HepG2 (cell line): ENCODE measurements around the gene KRT40. TPM values are rescaled to one million over a fixed set of nuclear protein-coding genes. Genes with fewer than 3 reads are reported as not detected.
A peak's percentile ranks its signal among the peaks of the same experiment; 100 is the strongest.

Experiments
- ARID2 ChIP-seq: sonication (generic); formaldehyde crosslinking; IDR thresholded peaks from 2 replicates; pipeline ENCODE4 v1.8.1; 2022; ENCODE audit warnings: mild to moderate bottlenecking, missing genetic modification reagents, borderline replicate concordance
- CCDC6 ChIP-seq: sonication (generic); formaldehyde crosslinking; IDR thresholded peaks from 2 replicates; pipeline ENCODE4 v1.8.1; 2022; ENCODE audit warnings: mild to moderate bottlenecking, missing genetic modification reagents, moderate library complexity
- EP300 ChIP-seq, 3 experiments: sonication (generic) in 1 of 3; formaldehyde crosslinking in 1 of 3; IDR thresholded peaks; 2 replicates each; pipeline versions ENCODE4 v1.5.1 to v1.6.1; 2011 to 2020; ENCODE audit warnings: low read depth in 2 of 3, low read length in 2 of 3, borderline replicate concordance in 1 of 3, improper control_type of control experiment in 1 of 3, mild to moderate bottlenecking in 1 of 3, missing genetic modification reagents in 1 of 3, moderate library complexity in 1 of 3
- GLI4 ChIP-seq: sonication (generic); formaldehyde crosslinking; IDR thresholded peaks from 2 replicates; pipeline ENCODE4 v1.5.1; 2020; ENCODE audit warnings: missing genetic modification reagents, mild to moderate bottlenecking, moderate library complexity, borderline replicate concordance
- HNF4G ChIP-seq, 2 experiments: sonication (generic) in 1 of 2; formaldehyde crosslinking in 1 of 2; IDR thresholded peaks; 2 replicates each; pipeline versions ENCODE4 v1.4.0 to v1.6.1; 2011 to 2020; ENCODE audit warnings: borderline replicate concordance in 2 of 2, low read depth in 2 of 2, mild to moderate bottlenecking in 2 of 2, low read length in 1 of 2, missing genetic modification reagents in 1 of 2, moderate library complexity in 1 of 2
- LCORL ChIP-seq, 2 experiments: fragments of 450-650 bp in 1 of 2; sonication (generic) in 1 of 2; formaldehyde crosslinking in 1 of 2; IDR thresholded peaks; 2 replicates each; pipeline versions ENCODE4 v1.5.0 to v1.6.1; 2017 to 2020; ENCODE audit warnings: antibody characterized with exemption in 1 of 2, missing genetic modification reagents in 1 of 2
- MAZ ChIP-seq, 2 experiments: sonication (generic) in 1 of 2; formaldehyde crosslinking in 1 of 2; IDR thresholded peaks; 2 replicates each; pipeline versions ENCODE4 v1.5.0 to v1.6.1; 2012 to 2020; ENCODE audit warnings: low read depth in 2 of 2, mild to moderate bottlenecking in 2 of 2, borderline replicate concordance in 1 of 2, improper control_type of control experiment in 1 of 2, low read length in 1 of 2, missing genetic modification reagents in 1 of 2, moderate library complexity in 1 of 2
- NFIC ChIP-seq: IDR thresholded peaks from 2 replicates; pipeline ENCODE4 v1.6.1; 2012; ENCODE audit warnings: mild to moderate bottlenecking, low read length, inconsistent platforms
- RARA ChIP-seq: IDR thresholded peaks from 2 replicates; pipeline ENCODE4 v1.6.1; 2016; ENCODE audit warnings: missing genetic modification reagents, missing compliant biosample characterization
- TBX3 ChIP-seq: fragments of 450-650 bp; IDR thresholded peaks from 2 replicates; pipeline ENCODE4 v1.6.1; 2017; ENCODE audit warnings: antibody characterized with exemption, mild to moderate bottlenecking, inconsistent platforms, borderline replicate concordance
- TCF7 ChIP-seq: sonication (generic); IDR thresholded peaks from 2 replicates; pipeline ENCODE4 v1.6.1; 2016; ENCODE audit warnings: antibody characterized with exemption, low read depth
- polyA plus RNA-seq, 8 experiments: library from polyadenylated mRNA; depleted of rRNA in 3 of 8; stranded (reverse) in 7 of 8; unstranded in 1 of 8; fragments of >200 nt; fragmentation: Illumina TruSeq in 4 of 8; extraction: Trizol in 4 of 8; gene quantifications; 2 replicates each; pipeline versions ENCODE4 v1.2.1 to v1.2.3, GENCODE V29; 2011 to 2016; ENCODE audit warnings: low read depth in 4 of 8, missing spikeins in 1 of 8, mixed read lengths in 1 of 8; ENCODE audit not compliant: insufficient read depth in 1 of 8
- total RNA-seq, 5 experiments: library from RNA; depleted of rRNA; stranded (reverse); fragments of >200 nt; fragmentation: Illumina TruSeq; extraction: Trizol; gene quantifications; 2 replicates each; pipeline ENCODE4 v1.2.3, GENCODE V29; 2016; ENCODE audit warnings: low read depth in 1 of 5
- TF ChIP-seq, protein P1 (sequence below): IDR thresholded peaks from 2 replicates; pipeline ENCODE4 v1.6.1; 2016; ENCODE audit warnings: low read depth, control low read depth
- TF ChIP-seq, protein P2 (sequence below), 2 experiments: IDR thresholded peaks; 2 replicates each; pipeline ENCODE4 v1.6.1; 2011 to 2012; ENCODE audit warnings: low read length in 2 of 2, borderline replicate concordance in 1 of 2, low read depth in 1 of 2, mild to moderate bottlenecking in 1 of 2, moderate library complexity in 1 of 2
- TF ChIP-seq, protein P3 (sequence below): sonication (generic); formaldehyde crosslinking; IDR thresholded peaks from 2 replicates; pipeline ENCODE4 v1.4.0; 2020; ENCODE audit warnings: mild to moderate bottlenecking, missing genetic modification reagents, borderline replicate concordance
- TF ChIP-seq, protein P4 (sequence below): IDR thresholded peaks from 2 replicates; pipeline ENCODE4 v1.6.1; 2016; ENCODE audit warnings: low read depth

The KRT40 gene
- total and polyA plus RNA-seq, 2 of the 13 experiments (the other 11 are each of a cell fraction or from before 2014, with no cell fraction given): not detected

DNA sequence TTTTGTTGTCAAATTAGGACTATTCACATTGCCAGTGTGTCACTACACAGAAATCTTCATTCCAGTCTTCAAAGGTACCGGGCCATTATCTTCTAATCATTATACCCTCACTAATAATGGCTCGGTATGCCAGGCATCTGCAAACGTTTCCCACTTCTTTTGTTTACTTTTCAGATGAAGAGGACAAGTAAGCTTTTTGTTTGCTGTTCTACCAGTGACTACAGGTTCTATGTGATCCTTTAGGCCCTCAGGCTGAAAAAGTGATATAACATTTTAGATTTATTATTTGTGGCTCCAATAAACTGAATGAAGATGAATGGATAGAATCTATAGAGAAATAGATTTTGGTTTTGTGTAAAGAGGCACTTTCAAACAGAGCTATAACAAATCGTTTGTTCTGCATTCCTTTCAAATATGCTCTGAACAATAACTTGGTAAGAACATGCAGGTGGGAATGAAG lies 25.2 kb upstream of the KRT40 start (continued):
- TF ChIP-seq, protein P1, sequence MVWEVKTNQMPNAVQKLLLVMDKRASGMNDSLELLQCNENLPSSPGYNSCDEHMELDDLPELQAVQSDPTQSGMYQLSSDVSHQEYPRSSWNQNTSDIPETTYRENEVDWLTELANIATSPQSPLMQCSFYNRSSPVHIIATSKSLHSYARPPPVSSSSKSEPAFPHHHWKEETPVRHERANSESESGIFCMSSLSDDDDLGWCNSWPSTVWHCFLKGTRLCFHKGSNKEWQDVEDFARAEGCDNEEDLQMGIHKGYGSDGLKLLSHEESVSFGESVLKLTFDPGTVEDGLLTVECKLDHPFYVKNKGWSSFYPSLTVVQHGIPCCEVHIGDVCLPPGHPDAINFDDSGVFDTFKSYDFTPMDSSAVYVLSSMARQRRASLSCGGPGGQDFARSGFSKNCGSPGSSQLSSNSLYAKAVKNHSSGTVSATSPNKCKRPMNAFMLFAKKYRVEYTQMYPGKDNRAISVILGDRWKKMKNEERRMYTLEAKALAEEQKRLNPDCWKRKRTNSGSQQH: no peak
- no peak for TF ChIP-seq HNF4G (IDR thresholded peaks at IDR 0.05; ENCODE audit: borderline replicate concordance, low read depth, low read length)
- no peak for TF ChIP-seq HNF4G (CRISPR knock-in tag; IDR thresholded peaks at IDR 0.05; ENCODE audit: borderline replicate concordance, low read depth)
- peak; percentile 93 for TF ChIP-seq NFIC
- TF ChIP-seq, protein P2, sequence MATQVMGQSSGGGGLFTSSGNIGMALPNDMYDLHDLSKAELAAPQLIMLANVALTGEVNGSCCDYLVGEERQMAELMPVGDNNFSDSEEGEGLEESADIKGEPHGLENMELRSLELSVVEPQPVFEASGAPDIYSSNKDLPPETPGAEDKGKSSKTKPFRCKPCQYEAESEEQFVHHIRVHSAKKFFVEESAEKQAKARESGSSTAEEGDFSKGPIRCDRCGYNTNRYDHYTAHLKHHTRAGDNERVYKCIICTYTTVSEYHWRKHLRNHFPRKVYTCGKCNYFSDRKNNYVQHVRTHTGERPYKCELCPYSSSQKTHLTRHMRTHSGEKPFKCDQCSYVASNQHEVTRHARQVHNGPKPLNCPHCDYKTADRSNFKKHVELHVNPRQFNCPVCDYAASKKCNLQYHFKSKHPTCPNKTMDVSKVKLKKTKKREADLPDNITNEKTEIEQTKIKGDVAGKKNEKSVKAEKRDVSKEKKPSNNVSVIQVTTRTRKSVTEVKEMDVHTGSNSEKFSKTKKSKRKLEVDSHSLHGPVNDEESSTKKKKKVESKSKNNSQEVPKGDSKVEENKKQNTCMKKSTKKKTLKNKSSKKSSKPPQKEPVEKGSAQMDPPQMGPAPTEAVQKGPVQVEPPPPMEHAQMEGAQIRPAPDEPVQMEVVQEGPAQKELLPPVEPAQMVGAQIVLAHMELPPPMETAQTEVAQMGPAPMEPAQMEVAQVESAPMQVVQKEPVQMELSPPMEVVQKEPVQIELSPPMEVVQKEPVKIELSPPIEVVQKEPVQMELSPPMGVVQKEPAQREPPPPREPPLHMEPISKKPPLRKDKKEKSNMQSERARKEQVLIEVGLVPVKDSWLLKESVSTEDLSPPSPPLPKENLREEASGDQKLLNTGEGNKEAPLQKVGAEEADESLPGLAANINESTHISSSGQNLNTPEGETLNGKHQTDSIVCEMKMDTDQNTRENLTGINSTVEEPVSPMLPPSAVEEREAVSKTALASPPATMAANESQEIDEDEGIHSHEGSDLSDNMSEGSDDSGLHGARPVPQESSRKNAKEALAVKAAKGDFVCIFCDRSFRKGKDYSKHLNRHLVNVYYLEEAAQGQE (IDR thresholded peaks at IDR 0.05; ENCODE audit: borderline replicate concordance in 1 of 2, low read depth in 1 of 2, low read length in 2 of 2): no peak; a peak in 1 of 4 replicates
- peak; percentile 86 for TF ChIP-seq RARA (CRISPR knock-in tag)
- TF ChIP-seq TBX3: peak; percentile 99
- TF ChIP-seq CCDC6: no peak; the same call in 1 of the 2 replicates
- TF ChIP-seq TCF7: peak; percentile 98
- TF ChIP-seq, protein P3, sequence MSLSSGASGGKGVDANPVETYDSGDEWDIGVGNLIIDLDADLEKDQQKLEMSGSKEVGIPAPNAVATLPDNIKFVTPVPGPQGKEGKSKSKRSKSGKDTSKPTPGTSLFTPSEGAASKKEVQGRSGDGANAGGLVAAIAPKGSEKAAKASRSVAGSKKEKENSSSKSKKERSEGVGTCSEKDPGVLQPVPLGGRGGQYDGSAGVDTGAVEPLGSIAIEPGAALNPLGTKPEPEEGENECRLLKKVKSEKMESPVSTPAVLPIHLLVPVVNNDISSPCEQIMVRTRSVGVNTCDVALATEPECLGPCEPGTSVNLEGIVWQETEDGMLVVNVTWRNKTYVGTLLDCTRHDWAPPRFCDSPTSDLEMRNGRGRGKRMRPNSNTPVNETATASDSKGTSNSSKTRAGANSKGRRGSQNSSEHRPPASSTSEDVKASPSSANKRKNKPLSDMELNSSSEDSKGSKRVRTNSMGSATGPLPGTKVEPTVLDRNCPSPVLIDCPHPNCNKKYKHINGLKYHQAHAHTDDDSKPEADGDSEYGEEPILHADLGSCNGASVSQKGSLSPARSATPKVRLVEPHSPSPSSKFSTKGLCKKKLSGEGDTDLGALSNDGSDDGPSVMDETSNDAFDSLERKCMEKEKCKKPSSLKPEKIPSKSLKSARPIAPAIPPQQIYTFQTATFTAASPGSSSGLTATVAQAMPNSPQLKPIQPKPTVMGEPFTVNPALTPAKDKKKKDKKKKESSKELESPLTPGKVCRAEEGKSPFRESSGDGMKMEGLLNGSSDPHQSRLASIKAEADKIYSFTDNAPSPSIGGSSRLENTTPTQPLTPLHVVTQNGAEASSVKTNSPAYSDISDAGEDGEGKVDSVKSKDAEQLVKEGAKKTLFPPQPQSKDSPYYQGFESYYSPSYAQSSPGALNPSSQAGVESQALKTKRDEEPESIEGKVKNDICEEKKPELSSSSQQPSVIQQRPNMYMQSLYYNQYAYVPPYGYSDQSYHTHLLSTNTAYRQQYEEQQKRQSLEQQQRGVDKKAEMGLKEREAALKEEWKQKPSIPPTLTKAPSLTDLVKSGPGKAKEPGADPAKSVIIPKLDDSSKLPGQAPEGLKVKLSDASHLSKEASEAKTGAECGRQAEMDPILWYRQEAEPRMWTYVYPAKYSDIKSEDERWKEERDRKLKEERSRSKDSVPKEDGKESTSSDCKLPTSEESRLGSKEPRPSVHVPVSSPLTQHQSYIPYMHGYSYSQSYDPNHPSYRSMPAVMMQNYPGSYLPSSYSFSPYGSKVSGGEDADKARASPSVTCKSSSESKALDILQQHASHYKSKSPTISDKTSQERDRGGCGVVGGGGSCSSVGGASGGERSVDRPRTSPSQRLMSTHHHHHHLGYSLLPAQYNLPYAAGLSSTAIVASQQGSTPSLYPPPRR (CRISPR knock-in tag): peak; percentile 87
- TF ChIP-seq LCORL (IDR thresholded peaks at IDR 0.05): no peak
- peak; percentile 66; the same call in 1 of the 2 replicates for TF ChIP-seq LCORL (CRISPR knock-in tag; IDR thresholded peaks at IDR 0.05)
- TF ChIP-seq ARID2 (CRISPR knock-in tag): no peak
- TF ChIP-seq GLI4 (CRISPR knock-in tag): no peak
- TF ChIP-seq EP300 (IDR thresholded peaks at IDR 0.05; ENCODE audit: low read depth in 2 of 2, low read length in 2 of 2): peak; percentile 38 to 97; a peak in 3 of 4 replicates
- TF ChIP-seq EP300 (CRISPR knock-in tag; IDR thresholded peaks at IDR 0.05; ENCODE audit: borderline replicate concordance): peak; percentile 90
- TF ChIP-seq MAZ (IDR thresholded peaks at IDR 0.05; ENCODE audit: borderline replicate concordance, low read depth, low read length): no peak
- no peak for TF ChIP-seq MAZ (CRISPR knock-in tag; IDR thresholded peaks at IDR 0.05; ENCODE audit: low read depth)
- TF ChIP-seq, protein P4, sequence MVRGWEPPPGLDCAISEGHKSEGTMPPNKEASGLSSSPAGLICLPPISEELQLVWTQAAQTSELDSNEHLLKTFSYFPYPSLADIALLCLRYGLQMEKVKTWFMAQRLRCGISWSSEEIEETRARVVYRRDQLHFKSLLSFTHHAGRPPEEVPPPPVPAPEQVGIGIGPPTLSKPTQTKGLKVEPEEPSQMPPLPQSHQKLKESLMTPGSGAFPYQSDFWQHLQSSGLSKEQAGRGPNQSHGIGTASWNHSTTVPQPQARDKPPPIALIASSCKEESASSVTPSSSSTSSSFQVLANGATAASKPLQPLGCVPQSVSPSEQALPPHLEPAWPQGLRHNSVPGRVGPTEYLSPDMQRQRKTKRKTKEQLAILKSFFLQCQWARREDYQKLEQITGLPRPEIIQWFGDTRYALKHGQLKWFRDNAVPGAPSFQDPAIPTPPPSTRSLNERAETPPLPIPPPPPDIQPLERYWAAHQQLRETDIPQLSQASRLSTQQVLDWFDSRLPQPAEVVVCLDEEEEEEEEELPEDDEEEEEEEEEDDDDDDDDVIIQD (CRISPR knock-in tag): peak; percentile 77; the same call in 1 of the 2 replicates
